PC-9 (cell line): Measurements from ENCODE around the gene HAUS3.

Source experiments
- EZH2 ChIP-seq: fragments of 200-600 bp; sonication (generic); IDR thresholded peaks from 2 replicates; pipeline ENCODE4 v1.8.0; 2017; ENCODE audit warnings: antibody characterized with exemption, low read depth
- TF ChIP-seq, protein P1 (sequence below): fragments of 200-600 bp; sonication (generic); conservative IDR thresholded peaks from 2 replicates; pipeline ENCODE4 v1.6.1; 2017; ENCODE audit warnings: mixed run types, antibody characterized with exemption, mild to moderate bottlenecking, moderate library complexity

- TF ChIP-seq, protein P1, sequence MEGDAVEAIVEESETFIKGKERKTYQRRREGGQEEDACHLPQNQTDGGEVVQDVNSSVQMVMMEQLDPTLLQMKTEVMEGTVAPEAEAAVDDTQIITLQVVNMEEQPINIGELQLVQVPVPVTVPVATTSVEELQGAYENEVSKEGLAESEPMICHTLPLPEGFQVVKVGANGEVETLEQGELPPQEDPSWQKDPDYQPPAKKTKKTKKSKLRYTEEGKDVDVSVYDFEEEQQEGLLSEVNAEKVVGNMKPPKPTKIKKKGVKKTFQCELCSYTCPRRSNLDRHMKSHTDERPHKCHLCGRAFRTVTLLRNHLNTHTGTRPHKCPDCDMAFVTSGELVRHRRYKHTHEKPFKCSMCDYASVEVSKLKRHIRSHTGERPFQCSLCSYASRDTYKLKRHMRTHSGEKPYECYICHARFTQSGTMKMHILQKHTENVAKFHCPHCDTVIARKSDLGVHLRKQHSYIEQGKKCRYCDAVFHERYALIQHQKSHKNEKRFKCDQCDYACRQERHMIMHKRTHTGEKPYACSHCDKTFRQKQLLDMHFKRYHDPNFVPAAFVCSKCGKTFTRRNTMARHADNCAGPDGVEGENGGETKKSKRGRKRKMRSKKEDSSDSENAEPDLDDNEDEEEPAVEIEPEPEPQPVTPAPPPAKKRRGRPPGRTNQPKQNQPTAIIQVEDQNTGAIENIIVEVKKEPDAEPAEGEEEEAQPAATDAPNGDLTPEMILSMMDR, result no peak
- no peak for TF ChIP-seq EZH2
Observed at GRCh38 chr4:2258091-2259035, 16.4 kb upstream of the HAUS3 start.
